GM23338 (cell line): ENCODE data around the gene ERMP1.

Source experiments
- CREB1 ChIP-seq: fragments of 250-450 bp; sonication (Bioruptor Pico); IDR thresholded peaks from 2 replicates; pipeline ENCODE4 v1.5.0; 2020; ENCODE audit warnings: low read depth, mild to moderate bottlenecking, moderate library complexity
- EZH2 ChIP-seq: fragments of 200-600 bp; sonication (generic); IDR thresholded peaks from one replicate; pipeline ENCODE4 v1.8.0; 2017; ENCODE audit warnings: antibody characterized with exemption, mild to moderate bottlenecking, low read depth; ENCODE audit not compliant: unreplicated experiment
- EZH2phosphoT487 ChIP-seq: fragments of 200-600 bp; sonication (generic); IDR thresholded peaks from one replicate; pipeline ENCODE4 v1.8.1; 2018; ENCODE audit warnings: antibody characterized with exemption; ENCODE audit not compliant: unreplicated experiment
- NANOG ChIP-seq: IDR thresholded peaks from 2 replicates; pipeline ENCODE4 v1.6.1; 2016; ENCODE audit warnings: antibody characterized with exemption, borderline replicate concordance
- POLR2AphosphoS5 ChIP-seq: IDR thresholded peaks from 2 replicates; pipeline ENCODE4 v1.6.1; 2016; ENCODE audit warnings: antibody characterized with exemption, low read depth
- STAT1 ChIP-seq: IDR thresholded peaks from one replicate; pipeline ENCODE4 v1.6.1; 2016; ENCODE audit warnings: antibody characterized with exemption; ENCODE audit not compliant: unreplicated experiment
- ZNF114 ChIP-seq: fragments of 250-450 bp; sonication (Bioruptor Pico); IDR thresholded peaks from 2 replicates; pipeline ENCODE4 v1.5.0; 2020; ENCODE audit warnings: mild to moderate bottlenecking, moderate library complexity
- ZNF331 ChIP-seq: fragments of 250-450 bp; sonication (Bioruptor Pico); IDR thresholded peaks from 2 replicates; pipeline ENCODE4 v1.5.0; 2020; ENCODE audit warnings: low read depth, mild to moderate bottlenecking, moderate library complexity
- TF ChIP-seq, protein P1 (sequence below), 2 experiments: fragments of 200-600 bp in 1 of 2; sonication (generic) in 1 of 2; conservative IDR thresholded peaks; 2 replicates each; pipeline versions ENCODE4 v1.5.1 to v1.6.1; 2016 to 2017; ENCODE audit warnings: antibody characterized with exemption in 2 of 2, low read depth in 2 of 2, mild to moderate bottlenecking in 2 of 2, moderate library complexity in 1 of 2
- TF ChIP-seq, protein P2 (sequence below): IDR thresholded peaks from one replicate; pipeline ENCODE4 v1.6.1; 2018; ENCODE audit warnings: antibody characterized with exemption; ENCODE audit not compliant: unreplicated experiment
- TF ChIP-seq, protein P3 (sequence below): IDR thresholded peaks from 2 replicates; pipeline ENCODE4 v1.6.1; 2016; ENCODE audit warnings: antibody characterized with exemption
- TF ChIP-seq, protein P4 (sequence below): fragments of 250-450 bp; sonication (Bioruptor Pico); IDR thresholded peaks from 2 replicates; pipeline ENCODE4 v1.5.0; 2020; ENCODE audit warnings: mild to moderate bottlenecking, moderate library complexity

DNA sequence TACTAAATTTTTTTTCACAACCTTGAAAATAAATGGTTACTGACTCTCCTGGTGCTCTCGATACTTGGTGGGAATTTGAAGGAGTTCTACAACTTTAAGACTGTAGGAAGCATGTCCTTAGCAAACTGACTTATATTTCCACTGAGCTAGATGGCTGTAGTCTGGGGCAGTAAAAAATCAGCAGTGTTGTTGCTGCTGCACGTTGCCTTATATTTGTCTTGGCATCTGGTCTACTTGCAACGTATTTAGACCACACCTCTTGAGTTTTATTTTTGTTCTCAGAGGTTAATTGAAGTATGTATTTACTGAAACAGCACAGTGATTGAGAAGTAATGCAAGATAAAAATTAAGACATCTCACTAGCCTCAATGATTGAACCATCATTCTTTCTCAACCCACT, 76.3 kb downstream of the ERMP1 start:
- TF ChIP-seq, protein P1, sequence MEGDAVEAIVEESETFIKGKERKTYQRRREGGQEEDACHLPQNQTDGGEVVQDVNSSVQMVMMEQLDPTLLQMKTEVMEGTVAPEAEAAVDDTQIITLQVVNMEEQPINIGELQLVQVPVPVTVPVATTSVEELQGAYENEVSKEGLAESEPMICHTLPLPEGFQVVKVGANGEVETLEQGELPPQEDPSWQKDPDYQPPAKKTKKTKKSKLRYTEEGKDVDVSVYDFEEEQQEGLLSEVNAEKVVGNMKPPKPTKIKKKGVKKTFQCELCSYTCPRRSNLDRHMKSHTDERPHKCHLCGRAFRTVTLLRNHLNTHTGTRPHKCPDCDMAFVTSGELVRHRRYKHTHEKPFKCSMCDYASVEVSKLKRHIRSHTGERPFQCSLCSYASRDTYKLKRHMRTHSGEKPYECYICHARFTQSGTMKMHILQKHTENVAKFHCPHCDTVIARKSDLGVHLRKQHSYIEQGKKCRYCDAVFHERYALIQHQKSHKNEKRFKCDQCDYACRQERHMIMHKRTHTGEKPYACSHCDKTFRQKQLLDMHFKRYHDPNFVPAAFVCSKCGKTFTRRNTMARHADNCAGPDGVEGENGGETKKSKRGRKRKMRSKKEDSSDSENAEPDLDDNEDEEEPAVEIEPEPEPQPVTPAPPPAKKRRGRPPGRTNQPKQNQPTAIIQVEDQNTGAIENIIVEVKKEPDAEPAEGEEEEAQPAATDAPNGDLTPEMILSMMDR (conservative IDR thresholded peaks at IDR 0.05; ENCODE audit: low read depth in 2 of 2) = no peak
- TF ChIP-seq CREB1 (no peak), EZH2 (no peak), POLR2AphosphoS5 (no peak), STAT1 (no peak), NANOG (no peak), EZH2phosphoT487 (no peak), ZNF114 (CRISPR knock-in tag) (no peak), ZNF331 (CRISPR knock-in tag) (no peak)
- TF ChIP-seq, protein P2, sequence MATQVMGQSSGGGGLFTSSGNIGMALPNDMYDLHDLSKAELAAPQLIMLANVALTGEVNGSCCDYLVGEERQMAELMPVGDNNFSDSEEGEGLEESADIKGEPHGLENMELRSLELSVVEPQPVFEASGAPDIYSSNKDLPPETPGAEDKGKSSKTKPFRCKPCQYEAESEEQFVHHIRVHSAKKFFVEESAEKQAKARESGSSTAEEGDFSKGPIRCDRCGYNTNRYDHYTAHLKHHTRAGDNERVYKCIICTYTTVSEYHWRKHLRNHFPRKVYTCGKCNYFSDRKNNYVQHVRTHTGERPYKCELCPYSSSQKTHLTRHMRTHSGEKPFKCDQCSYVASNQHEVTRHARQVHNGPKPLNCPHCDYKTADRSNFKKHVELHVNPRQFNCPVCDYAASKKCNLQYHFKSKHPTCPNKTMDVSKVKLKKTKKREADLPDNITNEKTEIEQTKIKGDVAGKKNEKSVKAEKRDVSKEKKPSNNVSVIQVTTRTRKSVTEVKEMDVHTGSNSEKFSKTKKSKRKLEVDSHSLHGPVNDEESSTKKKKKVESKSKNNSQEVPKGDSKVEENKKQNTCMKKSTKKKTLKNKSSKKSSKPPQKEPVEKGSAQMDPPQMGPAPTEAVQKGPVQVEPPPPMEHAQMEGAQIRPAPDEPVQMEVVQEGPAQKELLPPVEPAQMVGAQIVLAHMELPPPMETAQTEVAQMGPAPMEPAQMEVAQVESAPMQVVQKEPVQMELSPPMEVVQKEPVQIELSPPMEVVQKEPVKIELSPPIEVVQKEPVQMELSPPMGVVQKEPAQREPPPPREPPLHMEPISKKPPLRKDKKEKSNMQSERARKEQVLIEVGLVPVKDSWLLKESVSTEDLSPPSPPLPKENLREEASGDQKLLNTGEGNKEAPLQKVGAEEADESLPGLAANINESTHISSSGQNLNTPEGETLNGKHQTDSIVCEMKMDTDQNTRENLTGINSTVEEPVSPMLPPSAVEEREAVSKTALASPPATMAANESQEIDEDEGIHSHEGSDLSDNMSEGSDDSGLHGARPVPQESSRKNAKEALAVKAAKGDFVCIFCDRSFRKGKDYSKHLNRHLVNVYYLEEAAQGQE = no peak
- TF ChIP-seq, protein P3, sequence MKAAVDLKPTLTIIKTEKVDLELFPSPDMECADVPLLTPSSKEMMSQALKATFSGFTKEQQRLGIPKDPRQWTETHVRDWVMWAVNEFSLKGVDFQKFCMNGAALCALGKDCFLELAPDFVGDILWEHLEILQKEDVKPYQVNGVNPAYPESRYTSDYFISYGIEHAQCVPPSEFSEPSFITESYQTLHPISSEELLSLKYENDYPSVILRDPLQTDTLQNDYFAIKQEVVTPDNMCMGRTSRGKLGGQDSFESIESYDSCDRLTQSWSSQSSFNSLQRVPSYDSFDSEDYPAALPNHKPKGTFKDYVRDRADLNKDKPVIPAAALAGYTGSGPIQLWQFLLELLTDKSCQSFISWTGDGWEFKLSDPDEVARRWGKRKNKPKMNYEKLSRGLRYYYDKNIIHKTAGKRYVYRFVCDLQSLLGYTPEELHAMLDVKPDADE = no peak
- TF ChIP-seq, protein P4, sequence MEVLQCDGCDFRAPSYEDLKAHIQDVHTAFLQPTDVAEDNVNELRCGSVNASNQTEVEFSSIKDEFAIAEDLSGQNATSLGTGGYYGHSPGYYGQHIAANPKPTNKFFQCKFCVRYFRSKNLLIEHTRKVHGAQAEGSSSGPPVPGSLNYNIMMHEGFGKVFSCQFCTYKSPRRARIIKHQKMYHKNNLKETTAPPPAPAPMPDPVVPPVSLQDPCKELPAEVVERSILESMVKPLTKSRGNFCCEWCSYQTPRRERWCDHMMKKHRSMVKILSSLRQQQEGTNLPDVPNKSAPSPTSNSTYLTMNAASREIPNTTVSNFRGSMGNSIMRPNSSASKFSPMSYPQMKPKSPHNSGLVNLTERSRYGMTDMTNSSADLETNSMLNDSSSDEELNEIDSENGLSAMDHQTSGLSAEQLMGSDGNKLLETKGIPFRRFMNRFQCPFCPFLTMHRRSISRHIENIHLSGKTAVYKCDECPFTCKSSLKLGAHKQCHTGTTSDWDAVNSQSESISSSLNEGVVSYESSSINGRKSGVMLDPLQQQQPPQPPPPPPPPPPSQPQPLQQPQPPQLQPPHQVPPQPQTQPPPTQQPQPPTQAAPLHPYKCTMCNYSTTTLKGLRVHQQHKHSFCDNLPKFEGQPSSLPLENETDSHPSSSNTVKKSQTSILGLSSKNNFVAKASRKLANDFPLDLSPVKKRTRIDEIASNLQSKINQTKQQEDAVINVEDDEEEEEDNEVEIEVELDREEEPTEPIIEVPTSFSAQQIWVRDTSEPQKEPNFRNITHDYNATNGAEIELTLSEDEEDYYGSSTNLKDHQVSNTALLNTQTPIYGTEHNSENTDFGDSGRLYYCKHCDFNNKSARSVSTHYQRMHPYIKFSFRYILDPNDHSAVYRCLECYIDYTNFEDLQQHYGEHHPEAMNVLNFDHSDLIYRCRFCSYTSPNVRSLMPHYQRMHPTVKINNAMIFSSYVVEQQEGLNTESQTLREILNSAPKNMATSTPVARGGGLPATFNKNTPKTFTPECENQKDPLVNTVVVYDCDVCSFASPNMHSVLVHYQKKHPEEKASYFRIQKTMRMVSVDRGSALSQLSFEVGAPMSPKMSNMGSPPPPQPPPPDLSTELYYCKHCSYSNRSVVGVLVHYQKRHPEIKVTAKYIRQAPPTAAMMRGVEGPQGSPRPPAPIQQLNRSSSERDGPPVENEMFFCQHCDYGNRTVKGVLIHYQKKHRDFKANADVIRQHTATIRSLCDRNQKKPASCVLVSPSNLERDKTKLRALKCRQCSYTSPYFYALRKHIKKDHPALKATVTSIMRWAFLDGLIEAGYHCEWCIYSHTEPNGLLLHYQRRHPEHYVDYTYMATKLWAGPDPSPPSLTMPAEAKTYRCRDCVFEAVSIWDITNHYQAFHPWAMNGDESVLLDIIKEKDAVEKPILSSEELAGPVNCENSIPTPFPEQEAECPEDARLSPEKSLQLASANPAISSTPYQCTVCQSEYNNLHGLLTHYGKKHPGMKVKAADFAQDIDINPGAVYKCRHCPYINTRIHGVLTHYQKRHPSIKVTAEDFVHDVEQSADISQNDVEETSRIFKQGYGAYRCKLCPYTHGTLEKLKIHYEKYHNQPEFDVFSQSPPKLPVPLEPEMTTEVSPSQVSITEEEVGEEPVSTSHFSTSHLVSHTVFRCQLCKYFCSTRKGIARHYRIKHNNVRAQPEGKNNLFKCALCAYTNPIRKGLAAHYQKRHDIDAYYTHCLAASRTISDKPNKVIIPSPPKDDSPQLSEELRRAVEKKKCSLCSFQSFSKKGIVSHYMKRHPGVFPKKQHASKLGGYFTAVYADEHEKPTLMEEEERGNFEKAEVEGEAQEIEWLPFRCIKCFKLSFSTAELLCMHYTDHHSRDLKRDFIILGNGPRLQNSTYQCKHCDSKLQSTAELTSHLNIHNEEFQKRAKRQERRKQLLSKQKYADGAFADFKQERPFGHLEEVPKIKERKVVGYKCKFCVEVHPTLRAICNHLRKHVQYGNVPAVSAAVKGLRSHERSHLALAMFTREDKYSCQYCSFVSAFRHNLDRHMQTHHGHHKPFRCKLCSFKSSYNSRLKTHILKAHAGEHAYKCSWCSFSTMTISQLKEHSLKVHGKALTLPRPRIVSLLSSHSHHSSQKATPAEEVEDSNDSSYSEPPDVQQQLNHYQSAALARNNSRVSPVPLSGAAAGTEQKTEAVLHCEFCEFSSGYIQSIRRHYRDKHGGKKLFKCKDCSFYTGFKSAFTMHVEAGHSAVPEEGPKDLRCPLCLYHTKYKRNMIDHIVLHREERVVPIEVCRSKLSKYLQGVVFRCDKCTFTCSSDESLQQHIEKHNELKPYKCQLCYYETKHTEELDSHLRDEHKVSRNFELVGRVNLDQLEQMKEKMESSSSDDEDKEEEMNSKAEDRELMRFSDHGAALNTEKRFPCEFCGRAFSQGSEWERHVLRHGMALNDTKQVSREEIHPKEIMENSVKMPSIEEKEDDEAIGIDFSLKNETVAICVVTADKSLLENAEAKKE = no peak
